ENCODE measurements around the gene KAZN. TPM values are rescaled to one million over a fixed set of nuclear protein-coding genes. Genes with fewer than 3 reads are reported as not detected.

KAZN gene
- polyA plus RNA-seq, 1 of the 3 experiments (the other 2 are of a cell fraction), result 6.8 TPM

DNA sequence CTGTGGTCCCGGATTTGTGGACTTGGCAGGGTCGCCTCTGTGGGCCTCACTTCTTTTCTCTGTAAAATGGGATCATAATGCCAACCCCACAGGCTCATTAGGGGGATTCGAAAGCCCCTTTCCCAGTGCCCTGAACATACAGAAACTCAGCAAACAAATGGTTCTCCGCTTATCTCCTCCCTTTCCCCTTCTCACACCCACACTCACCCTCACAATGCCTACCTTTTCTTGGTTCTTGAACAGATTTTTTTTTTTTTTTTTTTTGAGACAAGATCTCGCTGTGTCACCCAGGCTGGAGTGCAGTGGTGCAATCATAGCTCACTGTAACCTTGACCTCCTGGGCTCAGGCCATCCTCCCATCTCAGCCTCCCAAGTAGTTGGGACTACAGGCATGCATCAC lies 175.7 kb downstream of the KAZN start:
- Histone ChIP-seq H3K27ac (ENCODE audit: low read depth in 2 of 2, low read length in 1 of 2) (no peak overlapping the region), H3K4me1 (ENCODE audit: control insufficient read depth in 1 of 2, insufficient read depth in 2 of 2, low read depth in 1 of 2, low read length in 1 of 2) (peaks cover 0 to 5% of the 10 kb centered on the region in 2 experiments; a peak in 1 of 4 replicates), H4K20me1 (ENCODE audit: insufficient read depth) (no peaks in the 10 kb centered on the region), H3K9ac (no peak overlapping the region), H3K4me2 (no peak overlapping the region), H3F3A (replicated peaks; ENCODE audit: insufficient read depth) (no peaks in the 10 kb centered on the region), H3K9me3 (no peaks in the 10 kb centered on the region), H3K27me3 (ENCODE audit: insufficient read depth) (no peaks in the 10 kb centered on the region), H3K79me2 (ENCODE audit: insufficient read depth) (no peaks in the 10 kb centered on the region), H3K36me3 (replicated peaks in 1 of 2; ENCODE audit: control insufficient read depth in 1 of 2, insufficient read depth in 2 of 2, low read length in 1 of 2) (no peaks in the 10 kb centered on the region), H3K9me2 (no peaks in the 10 kb centered on the region), H2AFZ (ENCODE audit: low read depth) (no peak overlapping the region), H3K4me3 (ENCODE audit: low read depth in 2 of 2, low read length in 1 of 2) (no peak overlapping the region)
- ChIA-PET CTCF (interaction anchor here (0.6 to 1.0 kb wide), 2 partner anchors 9 to 253 kb away, joined by 3 read pairs; no protein-coding TSS in a partner anchor), POLR2A (no interaction called here)
- WGBS (ENCODE audit: low lambda C conversion rate), result 29% methylated on average over 5 of the region's 5 CpGs
- DNase-seq, result no peak
- no peak for TF ChIP-seq FOXM1 (IDR thresholded peaks at IDR 0.05; ENCODE audit: low read depth)
- TF ChIP-seq, protein P1, sequence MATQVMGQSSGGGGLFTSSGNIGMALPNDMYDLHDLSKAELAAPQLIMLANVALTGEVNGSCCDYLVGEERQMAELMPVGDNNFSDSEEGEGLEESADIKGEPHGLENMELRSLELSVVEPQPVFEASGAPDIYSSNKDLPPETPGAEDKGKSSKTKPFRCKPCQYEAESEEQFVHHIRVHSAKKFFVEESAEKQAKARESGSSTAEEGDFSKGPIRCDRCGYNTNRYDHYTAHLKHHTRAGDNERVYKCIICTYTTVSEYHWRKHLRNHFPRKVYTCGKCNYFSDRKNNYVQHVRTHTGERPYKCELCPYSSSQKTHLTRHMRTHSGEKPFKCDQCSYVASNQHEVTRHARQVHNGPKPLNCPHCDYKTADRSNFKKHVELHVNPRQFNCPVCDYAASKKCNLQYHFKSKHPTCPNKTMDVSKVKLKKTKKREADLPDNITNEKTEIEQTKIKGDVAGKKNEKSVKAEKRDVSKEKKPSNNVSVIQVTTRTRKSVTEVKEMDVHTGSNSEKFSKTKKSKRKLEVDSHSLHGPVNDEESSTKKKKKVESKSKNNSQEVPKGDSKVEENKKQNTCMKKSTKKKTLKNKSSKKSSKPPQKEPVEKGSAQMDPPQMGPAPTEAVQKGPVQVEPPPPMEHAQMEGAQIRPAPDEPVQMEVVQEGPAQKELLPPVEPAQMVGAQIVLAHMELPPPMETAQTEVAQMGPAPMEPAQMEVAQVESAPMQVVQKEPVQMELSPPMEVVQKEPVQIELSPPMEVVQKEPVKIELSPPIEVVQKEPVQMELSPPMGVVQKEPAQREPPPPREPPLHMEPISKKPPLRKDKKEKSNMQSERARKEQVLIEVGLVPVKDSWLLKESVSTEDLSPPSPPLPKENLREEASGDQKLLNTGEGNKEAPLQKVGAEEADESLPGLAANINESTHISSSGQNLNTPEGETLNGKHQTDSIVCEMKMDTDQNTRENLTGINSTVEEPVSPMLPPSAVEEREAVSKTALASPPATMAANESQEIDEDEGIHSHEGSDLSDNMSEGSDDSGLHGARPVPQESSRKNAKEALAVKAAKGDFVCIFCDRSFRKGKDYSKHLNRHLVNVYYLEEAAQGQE (IDR thresholded peaks at IDR 0.05; ENCODE audit: low read depth, low read length), result no peak
- TF ChIP-seq POLR2AphosphoS5 (IDR thresholded peaks at IDR 0.05; ENCODE audit: low read depth, low read length), result no peak
- TF ChIP-seq FOSL2 (IDR thresholded peaks at IDR 0.05; ENCODE audit: borderline replicate concordance, low read depth), result no peak
- TF ChIP-seq YY1 (IDR thresholded peaks at IDR 0.05; ENCODE audit: low read depth), result no peak
- no peak for TF ChIP-seq SMC3 (IDR thresholded peaks at IDR 0.05; ENCODE audit: low read depth, low read length)
- no peak for TF ChIP-seq RFX5 (IDR thresholded peaks at IDR 0.05; ENCODE audit: low read length)
- TF ChIP-seq, protein P2, sequence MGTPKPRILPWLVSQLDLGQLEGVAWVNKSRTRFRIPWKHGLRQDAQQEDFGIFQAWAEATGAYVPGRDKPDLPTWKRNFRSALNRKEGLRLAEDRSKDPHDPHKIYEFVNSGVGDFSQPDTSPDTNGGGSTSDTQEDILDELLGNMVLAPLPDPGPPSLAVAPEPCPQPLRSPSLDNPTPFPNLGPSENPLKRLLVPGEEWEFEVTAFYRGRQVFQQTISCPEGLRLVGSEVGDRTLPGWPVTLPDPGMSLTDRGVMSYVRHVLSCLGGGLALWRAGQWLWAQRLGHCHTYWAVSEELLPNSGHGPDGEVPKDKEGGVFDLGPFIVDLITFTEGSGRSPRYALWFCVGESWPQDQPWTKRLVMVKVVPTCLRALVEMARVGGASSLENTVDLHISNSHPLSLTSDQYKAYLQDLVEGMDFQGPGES (IDR thresholded peaks at IDR 0.05; ENCODE audit: low read depth, low read length), result no peak
- no peak for TF ChIP-seq USF2 (IDR thresholded peaks at IDR 0.05; ENCODE audit: borderline replicate concordance, low read depth, low read length)
- no peak for TF ChIP-seq SIN3A (IDR thresholded peaks at IDR 0.05; ENCODE audit: borderline replicate concordance, low read depth, low read length)
- no peak for TF ChIP-seq TAF1 (IDR thresholded peaks at IDR 0.05; ENCODE audit: borderline replicate concordance, low read depth, low read length)
- no peak for TF ChIP-seq JUND (IDR thresholded peaks at IDR 0.05)

DNA sequence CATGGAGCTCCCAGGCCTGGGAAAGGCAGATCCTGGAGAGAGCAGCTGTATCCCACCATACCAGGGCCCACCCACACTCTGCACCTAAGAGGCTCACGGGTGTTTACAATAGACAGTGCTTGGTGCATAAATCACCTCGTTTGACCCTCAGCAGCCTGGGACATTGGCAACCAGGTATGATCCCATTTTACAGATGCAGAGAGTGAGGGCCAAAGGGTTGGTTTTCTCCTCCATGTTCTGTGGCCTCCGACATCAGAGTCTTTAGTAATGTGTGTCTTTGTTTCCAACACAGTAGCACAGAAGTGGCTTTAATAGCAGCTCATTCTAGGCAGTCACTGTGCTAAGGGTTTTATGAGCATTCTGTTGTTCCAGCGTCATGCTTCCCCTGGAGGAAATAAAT lies 176.5 kb downstream of the KAZN start:
- Histone ChIP-seq H3K79me2 (ENCODE audit: insufficient read depth) (no peaks in the 10 kb centered on the region), H4K20me1 (ENCODE audit: insufficient read depth) (no peaks in the 10 kb centered on the region), H3K4me2 (no peak overlapping the region), H3K27ac (ENCODE audit: low read depth in 2 of 2, low read length in 1 of 2) (no peak overlapping the region), H3F3A (replicated peaks; ENCODE audit: insufficient read depth) (no peaks in the 10 kb centered on the region), H3K9me3 (no peaks in the 10 kb centered on the region), H2AFZ (ENCODE audit: low read depth) (no peak overlapping the region), H3K27me3 (ENCODE audit: insufficient read depth) (no peaks in the 10 kb centered on the region), H3K4me1 (ENCODE audit: control insufficient read depth in 1 of 2, insufficient read depth in 2 of 2, low read depth in 1 of 2, low read length in 1 of 2) (peaks cover 0 to 5% of the 10 kb centered on the region in 2 experiments; a peak in 1 of 4 replicates), H3K36me3 (replicated peaks in 1 of 2; ENCODE audit: control insufficient read depth in 1 of 2, insufficient read depth in 2 of 2, low read length in 1 of 2) (no peaks in the 10 kb centered on the region), H3K4me3 (ENCODE audit: low read depth in 2 of 2, low read length in 1 of 2) (no peak overlapping the region), H3K9me2 (no peaks in the 10 kb centered on the region), H3K9ac (no peak overlapping the region)
- ChIA-PET CTCF (no interaction called here), POLR2A (no interaction called here)
- 32% methylated on average over 3 of the region's 4 CpGs for WGBS (ENCODE audit: low lambda C conversion rate)
- no peak for DNase-seq
- TF ChIP-seq, protein P3, sequence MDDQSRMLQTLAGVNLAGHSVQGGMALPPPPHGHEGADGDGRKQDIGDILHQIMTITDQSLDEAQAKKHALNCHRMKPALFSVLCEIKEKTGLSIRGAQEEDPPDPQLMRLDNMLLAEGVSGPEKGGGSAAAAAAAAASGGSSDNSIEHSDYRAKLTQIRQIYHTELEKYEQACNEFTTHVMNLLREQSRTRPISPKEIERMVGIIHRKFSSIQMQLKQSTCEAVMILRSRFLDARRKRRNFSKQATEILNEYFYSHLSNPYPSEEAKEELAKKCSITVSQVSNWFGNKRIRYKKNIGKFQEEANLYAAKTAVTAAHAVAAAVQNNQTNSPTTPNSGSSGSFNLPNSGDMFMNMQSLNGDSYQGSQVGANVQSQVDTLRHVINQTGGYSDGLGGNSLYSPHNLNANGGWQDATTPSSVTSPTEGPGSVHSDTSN (IDR thresholded peaks at IDR 0.05), result no peak
- TF ChIP-seq SMC3 (IDR thresholded peaks at IDR 0.05; ENCODE audit: low read depth, low read length) (no peak), FOXJ3 (CRISPR knock-in tag; IDR thresholded peaks at IDR 0.05) (no peak), USF2 (IDR thresholded peaks at IDR 0.05; ENCODE audit: borderline replicate concordance, low read depth, low read length) (no peak), EZH2phosphoT487 (IDR thresholded peaks at IDR 0.05; ENCODE audit: borderline replicate concordance, low read depth) (no peak)
- TF ChIP-seq, protein P1 (IDR thresholded peaks at IDR 0.05; ENCODE audit: low read depth, low read length), result no peak
